RWPE2 (cell line): ENCODE data around the gene SOX12.

Source experiments
- ATAC-seq: fragments of 200-7000 bp; cut with Tn5 transposase; 3 replicates; pipeline ENCODE4 v1.9.1; 2021; ENCODE audit warnings: low read depth
- DNase-seq: peaks from one replicate; pipeline ENCODE4 v3.0.0-alpha.2; 2020; ENCODE audit warnings: low spot score
- H3K27ac ChIP-seq: fragments of 450-650 bp; 2 replicates; pipeline ENCODE4 v1.5.1; 2017; ENCODE audit warnings: mild to moderate bottlenecking; ENCODE audit not compliant: poor library complexity, severe bottlenecking
- H3K27me3 ChIP-seq: fragments of 250-450 bp; sonication (Bioruptor Pico); 2 replicates; pipeline ENCODE4 v1.5.1; 2021; ENCODE audit warnings: mild to moderate bottlenecking, moderate library complexity; ENCODE audit not compliant: insufficient read depth, poor library complexity, severe bottlenecking
- H3K36me3 ChIP-seq: fragments of 250-450 bp; sonication (Bioruptor Pico); 2 replicates; pipeline ENCODE4 v1.5.1; 2020; ENCODE audit warnings: low read depth, mild to moderate bottlenecking, moderate library complexity
- H3K4me1 ChIP-seq: fragments of 250-450 bp; sonication (Bioruptor Pico); 2 replicates; pipeline ENCODE4 v1.5.1; 2021; ENCODE audit warnings: mild to moderate bottlenecking, moderate library complexity; ENCODE audit not compliant: insufficient read depth, poor library complexity, severe bottlenecking
- H3K4me3 ChIP-seq: fragments of 250-450 bp; sonication (Bioruptor Pico); 2 replicates; pipeline ENCODE4 v1.5.1; 2021; ENCODE audit warnings: mild to moderate bottlenecking, moderate library complexity; ENCODE audit not compliant: severe bottlenecking
- H3K9me3 ChIP-seq: fragments of 250-450 bp; sonication (Bioruptor Pico); 2 replicates; pipeline ENCODE4 v1.5.1; 2021; ENCODE audit warnings: mild to moderate bottlenecking, moderate library complexity; ENCODE audit not compliant: severe bottlenecking
- CTCF ChIP-seq: fragments of 450-650 bp; IDR thresholded peaks from one replicate; pipeline ENCODE4 v1.5.1; 2017; ENCODE audit warnings: mild to moderate bottlenecking, moderate library complexity; ENCODE audit not compliant: poor library complexity, severe bottlenecking

Gene SOX12

GRCh38 chr20:341682-342081 is 16.3 kb downstream of the SOX12 start:
- Histone ChIP-seq H3K36me3 (no peaks in the 10 kb centered on the region), H3K27me3 (no peaks in the 10 kb centered on the region), H3K4me1 (no peaks in the 10 kb centered on the region), H3K4me3 (no peak overlapping the region), H3K27ac (no peak overlapping the region), H3K9me3 (peaks cover 9% of the 10 kb centered on the region)
- TF ChIP-seq CTCF: no peak
- peak; percentile 83 for DNase-seq
- peak; percentile 88 for ATAC-seq

- no peak for TF ChIP-seq CTCF
- Histone ChIP-seq H3K27me3 (no peaks in the 10 kb centered on the region), H3K9me3 (peaks cover 9% of the 10 kb centered on the region), H3K36me3 (no peaks in the 10 kb centered on the region), H3K4me3 (no peak overlapping the region), H3K4me1 (no peaks in the 10 kb centered on the region), H3K27ac (no peak overlapping the region)
- ATAC-seq: no peak
- no peak for DNase-seq
These were observed 17.8 kb downstream of the SOX12 start for GRCh38 chr20:343107-343506.

- H3K9me3 ChIP-seq: peaks cover 9% of the 10 kb centered on the region
- H3K36me3 ChIP-seq: peaks cover 8% of the 10 kb centered on the region; the same call in 1 of the 2 replicates
- H3K4me3 ChIP-seq: peak overlapping the region; percentile 46
- no peak for DNase-seq
- TF ChIP-seq CTCF: no peak
- no peaks in the 10 kb centered on the region for H3K4me1 ChIP-seq
- no peak for ATAC-seq
- H3K27me3 ChIP-seq: no peaks in the 10 kb centered on the region
- H3K27ac ChIP-seq: peak overlapping the region; percentile 76
These were observed 20.8 kb downstream of the SOX12 start for GRCh38 chr20:346033-346639.

GRCh38 chr20:346640-347316 is 21.4 kb downstream of the SOX12 start, which contains the start of gene NRSN2:
TSS of gene NRSN2 (plus strand) at chr20:347111. CDS start at chr20:349644, 2,533 bp downstream.
- Histone ChIP-seq H3K36me3 (peaks cover 8% of the 10 kb centered on the region; the same call in 1 of the 2 replicates), H3K27me3 (no peaks in the 10 kb centered on the region), H3K4me1 (no peaks in the 10 kb centered on the region), H3K9me3 (peaks cover 8% of the 10 kb centered on the region), H3K4me3 (peak within 1 kb of the TSS; percentile 46), H3K27ac (peak within 1 kb of the TSS; percentile 76)
- no peak for TF ChIP-seq CTCF
- no peak for DNase-seq
- peak; percentile 63 for ATAC-seq

GRCh38 chr20:347317-347639 is 21.9 kb downstream of the SOX12 start:
- peaks cover 3% of the 10 kb centered on the region for H3K9me3 ChIP-seq
- H3K36me3 ChIP-seq: peaks cover 8% of the 10 kb centered on the region; the same call in 1 of the 2 replicates
- TF ChIP-seq CTCF: no peak
- peak overlapping the region; percentile 46 for H3K4me3 ChIP-seq
- H3K27me3 ChIP-seq: no peaks in the 10 kb centered on the region
- no peaks in the 10 kb centered on the region for H3K4me1 ChIP-seq
- no peak for ATAC-seq
- peak overlapping the region; percentile 76 for H3K27ac ChIP-seq
- no peak for DNase-seq
